Measurements from ENCODE around the gene FBXO4.

FBXO4 gene

DNA sequence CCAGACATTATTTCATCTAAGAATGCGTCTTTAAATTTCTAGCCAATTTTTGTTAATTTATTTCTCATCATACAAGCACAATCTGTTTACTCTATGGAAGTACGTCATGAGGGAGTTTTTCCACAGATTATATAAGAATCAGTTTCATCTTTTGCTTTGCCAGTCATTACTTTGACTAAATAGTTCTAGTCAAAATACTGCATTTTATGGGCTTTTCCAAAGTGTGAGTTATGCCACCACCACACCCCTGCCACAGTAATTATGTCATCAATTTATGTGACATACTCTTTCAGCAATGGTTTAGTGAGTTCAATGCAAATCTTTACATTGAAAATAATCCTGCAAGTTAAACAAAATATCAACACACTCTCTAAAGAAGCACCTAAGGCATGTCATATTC, 18.9 kb upstream of the FBXO4 start:
- peaks cover 15% of the 10 kb centered on the region for H3F3A ChIP-seq (ENCODE audit: insufficient read depth, low read length)
- H4K20me1 ChIP-seq (ENCODE audit: insufficient read depth, low read length), result no peaks in the 10 kb centered on the region
- DNase-seq, result no peak
- no peaks in the 10 kb centered on the region for H3K27me3 ChIP-seq (replicated peaks; ENCODE audit: insufficient read depth, low read length)
- H3K79me2 ChIP-seq (ENCODE audit: low read length), result peaks cover 52% of the 10 kb centered on the region
- H3K4me3 ChIP-seq (ENCODE audit: low read length), result no peak overlapping the region
- H3K4me1 ChIP-seq (ENCODE audit: low read length), result peaks cover 24% of the 10 kb centered on the region
- peaks cover 23% of the 10 kb centered on the region; the same call in 1 of the 2 replicates for H3K36me3 ChIP-seq (replicated peaks; ENCODE audit: insufficient read depth, low read length)
- H3K9ac ChIP-seq (ENCODE audit: low read length), result no peak overlapping the region
- TF ChIP-seq EZH2 (optimal IDR thresholded peaks at IDR 0.05; ENCODE audit: low read depth, low read length) (no peak), EZH2phosphoT487 (IDR thresholded peaks at IDR 0.05; ENCODE audit: low read length) (no peak)
- TF ChIP-seq, protein P1, sequence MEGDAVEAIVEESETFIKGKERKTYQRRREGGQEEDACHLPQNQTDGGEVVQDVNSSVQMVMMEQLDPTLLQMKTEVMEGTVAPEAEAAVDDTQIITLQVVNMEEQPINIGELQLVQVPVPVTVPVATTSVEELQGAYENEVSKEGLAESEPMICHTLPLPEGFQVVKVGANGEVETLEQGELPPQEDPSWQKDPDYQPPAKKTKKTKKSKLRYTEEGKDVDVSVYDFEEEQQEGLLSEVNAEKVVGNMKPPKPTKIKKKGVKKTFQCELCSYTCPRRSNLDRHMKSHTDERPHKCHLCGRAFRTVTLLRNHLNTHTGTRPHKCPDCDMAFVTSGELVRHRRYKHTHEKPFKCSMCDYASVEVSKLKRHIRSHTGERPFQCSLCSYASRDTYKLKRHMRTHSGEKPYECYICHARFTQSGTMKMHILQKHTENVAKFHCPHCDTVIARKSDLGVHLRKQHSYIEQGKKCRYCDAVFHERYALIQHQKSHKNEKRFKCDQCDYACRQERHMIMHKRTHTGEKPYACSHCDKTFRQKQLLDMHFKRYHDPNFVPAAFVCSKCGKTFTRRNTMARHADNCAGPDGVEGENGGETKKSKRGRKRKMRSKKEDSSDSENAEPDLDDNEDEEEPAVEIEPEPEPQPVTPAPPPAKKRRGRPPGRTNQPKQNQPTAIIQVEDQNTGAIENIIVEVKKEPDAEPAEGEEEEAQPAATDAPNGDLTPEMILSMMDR (IDR thresholded peaks at IDR 0.05; ENCODE audit: low read length), result no peak
- no peak overlapping the region for H3K4me2 ChIP-seq (ENCODE audit: low read depth, low read length)
- H2AFZ ChIP-seq (ENCODE audit: low read length), result no peak overlapping the region
- H3K9me3 ChIP-seq (replicated peaks; ENCODE audit: insufficient read depth, low read length), result no peaks in the 10 kb centered on the region
- no peaks in the 10 kb centered on the region for H3K9me2 ChIP-seq (replicated peaks; ENCODE audit: insufficient read depth, low read length)
- H3K27ac ChIP-seq (ENCODE audit: low read length), result no peak overlapping the region

DNA sequence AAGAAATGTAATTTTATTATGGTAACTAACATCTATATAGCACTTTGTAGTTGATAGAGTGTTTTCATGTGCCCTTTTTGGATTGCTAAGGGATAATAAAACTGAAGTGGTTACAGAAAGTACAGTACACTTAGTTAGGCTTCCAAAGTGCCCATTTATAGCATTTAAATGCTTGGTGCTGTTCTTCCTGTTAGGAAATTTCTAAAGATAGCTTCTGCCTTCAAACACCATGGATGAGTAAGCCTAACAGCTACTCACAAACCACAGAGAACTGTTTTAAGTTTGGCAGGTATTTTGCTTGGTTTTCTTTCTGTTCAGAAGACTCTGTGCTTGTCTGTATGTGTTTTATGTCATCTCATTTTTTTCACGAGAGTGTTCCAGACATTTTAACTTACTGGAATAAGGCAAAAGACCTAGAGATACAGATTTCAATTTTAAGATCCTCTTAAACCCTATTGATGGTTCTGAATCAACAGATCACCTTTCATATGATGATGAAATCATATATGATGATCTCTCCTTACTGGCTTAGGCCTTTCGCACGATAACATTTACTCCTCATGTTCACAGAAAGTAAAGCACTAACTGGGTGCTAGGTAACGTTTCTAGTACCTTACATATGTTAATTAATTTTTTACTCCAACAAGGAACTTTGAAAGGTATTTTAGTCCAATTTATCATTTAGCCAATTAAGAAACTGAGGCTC, 16.6 kb upstream of the FBXO4 start:
- no peak overlapping the region for H3K9ac ChIP-seq (ENCODE audit: low read length)
- H3K4me3 ChIP-seq (ENCODE audit: low read length), result no peak overlapping the region

DNA sequence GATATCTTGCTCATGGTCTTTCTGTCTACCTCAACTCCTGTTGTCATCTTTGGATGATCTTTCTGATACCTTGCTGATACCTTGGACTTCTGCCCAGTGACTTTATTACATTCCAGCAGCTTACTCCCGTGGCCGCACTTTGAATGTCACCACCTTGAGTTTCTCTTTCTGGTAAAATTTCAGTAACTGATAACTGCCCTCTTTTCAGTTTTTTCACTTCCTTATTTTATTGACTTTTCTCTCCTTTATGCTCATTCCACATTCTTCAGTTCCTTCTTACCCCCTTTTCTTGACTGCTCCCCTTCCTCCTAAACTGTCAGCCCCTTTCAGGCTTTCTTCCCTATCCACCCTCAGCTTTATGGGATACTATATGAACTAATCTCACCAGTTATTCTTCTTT, 7.0 kb upstream of the FBXO4 start:
- H3K4me2 ChIP-seq (ENCODE audit: low read depth, low read length), result no peak overlapping the region
- no peak overlapping the region for H3K27ac ChIP-seq (ENCODE audit: low read length)
- TF ChIP-seq, protein P1 (IDR thresholded peaks at IDR 0.05; ENCODE audit: low read length), result no peak
- TF ChIP-seq EZH2phosphoT487 (IDR thresholded peaks at IDR 0.05; ENCODE audit: low read length) (no peak), EZH2 (optimal IDR thresholded peaks at IDR 0.05; ENCODE audit: low read depth, low read length) (no peak)
- peaks cover 8% of the 10 kb centered on the region; the same call in 1 of the 2 replicates for H3K36me3 ChIP-seq (replicated peaks; ENCODE audit: insufficient read depth, low read length)
- no peaks in the 10 kb centered on the region for H3F3A ChIP-seq (ENCODE audit: insufficient read depth, low read length)
- H3K27me3 ChIP-seq (replicated peaks; ENCODE audit: insufficient read depth, low read length), result no peaks in the 10 kb centered on the region
- H3K9me2 ChIP-seq (replicated peaks; ENCODE audit: insufficient read depth, low read length), result no peaks in the 10 kb centered on the region
- no peaks in the 10 kb centered on the region for H4K20me1 ChIP-seq (ENCODE audit: insufficient read depth, low read length)
- H3K79me2 ChIP-seq (ENCODE audit: low read length), result no peaks in the 10 kb centered on the region
- H3K4me3 ChIP-seq (ENCODE audit: low read length), result no peak overlapping the region
- DNase-seq, result no peak
- no peaks in the 10 kb centered on the region for H3K9me3 ChIP-seq (replicated peaks; ENCODE audit: insufficient read depth, low read length)
- no peak overlapping the region for H2AFZ ChIP-seq (ENCODE audit: low read length)
- H3K4me1 ChIP-seq (ENCODE audit: low read length), result peaks cover 13% of the 10 kb centered on the region; the same call in 1 of the 2 replicates
- no peak overlapping the region for H3K9ac ChIP-seq (ENCODE audit: low read length)

More for the DNA sequence above, 16.6 kb upstream of the FBXO4 start:
- Histone ChIP-seq H2AFZ (ENCODE audit: low read length) (no peak overlapping the region), H3K36me3 (replicated peaks; ENCODE audit: insufficient read depth, low read length) (peaks cover 31% of the 10 kb centered on the region; the same call in 1 of the 2 replicates), H3K4me2 (ENCODE audit: low read depth, low read length) (no peak overlapping the region), H3K27me3 (replicated peaks; ENCODE audit: insufficient read depth, low read length) (no peaks in the 10 kb centered on the region), H3K9me3 (replicated peaks; ENCODE audit: insufficient read depth, low read length) (no peaks in the 10 kb centered on the region), H3K79me2 (ENCODE audit: low read length) (peaks cover 52% of the 10 kb centered on the region), H3K4me1 (ENCODE audit: low read length) (peaks cover 18% of the 10 kb centered on the region; the same call in 1 of the 2 replicates), H4K20me1 (ENCODE audit: insufficient read depth, low read length) (no peaks in the 10 kb centered on the region), H3K9me2 (replicated peaks; ENCODE audit: insufficient read depth, low read length) (no peaks in the 10 kb centered on the region), H3K27ac (ENCODE audit: low read length) (no peak overlapping the region), H3F3A (ENCODE audit: insufficient read depth, low read length) (peaks cover 2% of the 10 kb centered on the region)
- no peak for TF ChIP-seq EZH2 (optimal IDR thresholded peaks at IDR 0.05; ENCODE audit: low read depth, low read length)
- TF ChIP-seq EZH2phosphoT487 (IDR thresholded peaks at IDR 0.05; ENCODE audit: low read length), result no peak
- TF ChIP-seq, protein P1 (IDR thresholded peaks at IDR 0.05; ENCODE audit: low read length), result no peak
- no peak for DNase-seq
